ENCODE measurements around the gene TBC1D17. TPM values are rescaled to one million over a fixed set of nuclear protein-coding genes. Genes with fewer than 3 reads are reported as not detected.

Gene TBC1D17
- total and polyA plus RNA-seq, 10 of the 15 experiments (the other 5 are each of a cell fraction or from before 2014, with no cell fraction given) = 0.42 to 20.4 (median 11.2) TPM

DNA sequence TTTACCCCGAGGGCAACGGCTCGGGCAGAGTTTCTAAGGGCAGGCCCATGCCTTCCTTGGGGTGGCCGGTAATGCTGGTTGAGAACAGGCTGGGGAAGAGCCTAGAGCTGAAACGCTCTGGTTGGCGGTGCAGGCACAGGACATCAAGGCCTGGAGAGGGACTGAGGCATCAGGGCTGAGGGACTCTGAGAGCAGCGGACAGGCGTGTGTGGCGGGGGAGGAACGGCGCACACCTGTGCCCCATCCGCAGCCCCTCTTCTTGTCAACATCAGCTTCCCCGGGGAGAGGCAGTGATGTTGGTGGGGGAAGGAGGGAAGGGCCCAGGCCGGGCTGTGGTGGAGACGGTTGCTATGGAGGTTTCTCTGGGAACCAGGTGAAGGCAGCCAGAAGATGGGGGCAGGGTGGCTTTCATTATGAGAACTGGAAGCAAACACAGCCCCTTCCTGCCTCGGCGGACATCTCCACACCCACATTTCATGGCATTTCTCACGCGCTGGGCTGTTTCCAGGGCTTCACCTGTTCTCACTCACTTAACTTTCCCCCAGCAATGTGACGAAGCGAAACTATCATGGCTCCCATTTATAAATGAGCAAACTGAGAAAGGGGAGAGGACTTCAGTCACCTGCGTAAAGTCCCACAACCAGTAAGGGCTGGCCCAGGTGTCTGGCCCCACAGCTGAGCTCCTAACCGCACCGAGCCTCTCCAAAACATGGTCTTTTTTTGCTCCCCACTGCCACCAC, 43.3 kb downstream of the TBC1D17 start (continued):
- TF ChIP-seq, protein P1, sequence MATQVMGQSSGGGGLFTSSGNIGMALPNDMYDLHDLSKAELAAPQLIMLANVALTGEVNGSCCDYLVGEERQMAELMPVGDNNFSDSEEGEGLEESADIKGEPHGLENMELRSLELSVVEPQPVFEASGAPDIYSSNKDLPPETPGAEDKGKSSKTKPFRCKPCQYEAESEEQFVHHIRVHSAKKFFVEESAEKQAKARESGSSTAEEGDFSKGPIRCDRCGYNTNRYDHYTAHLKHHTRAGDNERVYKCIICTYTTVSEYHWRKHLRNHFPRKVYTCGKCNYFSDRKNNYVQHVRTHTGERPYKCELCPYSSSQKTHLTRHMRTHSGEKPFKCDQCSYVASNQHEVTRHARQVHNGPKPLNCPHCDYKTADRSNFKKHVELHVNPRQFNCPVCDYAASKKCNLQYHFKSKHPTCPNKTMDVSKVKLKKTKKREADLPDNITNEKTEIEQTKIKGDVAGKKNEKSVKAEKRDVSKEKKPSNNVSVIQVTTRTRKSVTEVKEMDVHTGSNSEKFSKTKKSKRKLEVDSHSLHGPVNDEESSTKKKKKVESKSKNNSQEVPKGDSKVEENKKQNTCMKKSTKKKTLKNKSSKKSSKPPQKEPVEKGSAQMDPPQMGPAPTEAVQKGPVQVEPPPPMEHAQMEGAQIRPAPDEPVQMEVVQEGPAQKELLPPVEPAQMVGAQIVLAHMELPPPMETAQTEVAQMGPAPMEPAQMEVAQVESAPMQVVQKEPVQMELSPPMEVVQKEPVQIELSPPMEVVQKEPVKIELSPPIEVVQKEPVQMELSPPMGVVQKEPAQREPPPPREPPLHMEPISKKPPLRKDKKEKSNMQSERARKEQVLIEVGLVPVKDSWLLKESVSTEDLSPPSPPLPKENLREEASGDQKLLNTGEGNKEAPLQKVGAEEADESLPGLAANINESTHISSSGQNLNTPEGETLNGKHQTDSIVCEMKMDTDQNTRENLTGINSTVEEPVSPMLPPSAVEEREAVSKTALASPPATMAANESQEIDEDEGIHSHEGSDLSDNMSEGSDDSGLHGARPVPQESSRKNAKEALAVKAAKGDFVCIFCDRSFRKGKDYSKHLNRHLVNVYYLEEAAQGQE (IDR thresholded peaks at IDR 0.05; ENCODE audit: low read depth, low read length) = no peak
- TF ChIP-seq, protein P2, sequence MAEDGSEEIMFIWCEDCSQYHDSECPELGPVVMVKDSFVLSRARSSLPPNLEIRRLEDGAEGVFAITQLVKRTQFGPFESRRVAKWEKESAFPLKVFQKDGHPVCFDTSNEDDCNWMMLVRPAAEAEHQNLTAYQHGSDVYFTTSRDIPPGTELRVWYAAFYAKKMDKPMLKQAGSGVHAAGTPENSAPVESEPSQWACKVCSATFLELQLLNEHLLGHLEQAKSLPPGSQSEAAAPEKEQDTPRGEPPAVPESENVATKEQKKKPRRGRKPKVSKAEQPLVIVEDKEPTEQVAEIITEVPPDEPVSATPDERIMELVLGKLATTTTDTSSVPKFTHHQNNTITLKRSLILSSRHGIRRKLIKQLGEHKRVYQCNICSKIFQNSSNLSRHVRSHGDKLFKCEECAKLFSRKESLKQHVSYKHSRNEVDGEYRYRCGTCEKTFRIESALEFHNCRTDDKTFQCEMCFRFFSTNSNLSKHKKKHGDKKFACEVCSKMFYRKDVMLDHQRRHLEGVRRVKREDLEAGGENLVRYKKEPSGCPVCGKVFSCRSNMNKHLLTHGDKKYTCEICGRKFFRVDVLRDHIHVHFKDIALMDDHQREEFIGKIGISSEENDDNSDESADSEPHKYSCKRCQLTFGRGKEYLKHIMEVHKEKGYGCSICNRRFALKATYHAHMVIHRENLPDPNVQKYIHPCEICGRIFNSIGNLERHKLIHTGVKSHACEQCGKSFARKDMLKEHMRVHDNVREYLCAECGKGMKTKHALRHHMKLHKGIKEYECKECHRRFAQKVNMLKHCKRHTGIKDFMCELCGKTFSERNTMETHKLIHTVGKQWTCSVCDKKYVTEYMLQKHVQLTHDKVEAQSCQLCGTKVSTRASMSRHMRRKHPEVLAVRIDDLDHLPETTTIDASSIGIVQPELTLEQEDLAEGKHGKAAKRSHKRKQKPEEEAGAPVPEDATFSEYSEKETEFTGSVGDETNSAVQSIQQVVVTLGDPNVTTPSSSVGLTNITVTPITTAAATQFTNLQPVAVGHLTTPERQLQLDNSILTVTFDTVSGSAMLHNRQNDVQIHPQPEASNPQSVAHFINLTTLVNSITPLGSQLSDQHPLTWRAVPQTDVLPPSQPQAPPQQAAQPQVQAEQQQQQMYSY (CRISPR knock-in tag; IDR thresholded peaks at IDR 0.05) = no peak
- TF ChIP-seq BMI1 (IDR thresholded peaks at IDR 0.05; ENCODE audit: borderline replicate concordance) = 0 out of 2 replicates have a peak, but pooled peaks have one; percentile 21
- no peak for TF ChIP-seq RAD21 (IDR thresholded peaks at IDR 0.05; ENCODE audit: insufficient read depth, low read depth, low read length)
- TF ChIP-seq, protein P3, sequence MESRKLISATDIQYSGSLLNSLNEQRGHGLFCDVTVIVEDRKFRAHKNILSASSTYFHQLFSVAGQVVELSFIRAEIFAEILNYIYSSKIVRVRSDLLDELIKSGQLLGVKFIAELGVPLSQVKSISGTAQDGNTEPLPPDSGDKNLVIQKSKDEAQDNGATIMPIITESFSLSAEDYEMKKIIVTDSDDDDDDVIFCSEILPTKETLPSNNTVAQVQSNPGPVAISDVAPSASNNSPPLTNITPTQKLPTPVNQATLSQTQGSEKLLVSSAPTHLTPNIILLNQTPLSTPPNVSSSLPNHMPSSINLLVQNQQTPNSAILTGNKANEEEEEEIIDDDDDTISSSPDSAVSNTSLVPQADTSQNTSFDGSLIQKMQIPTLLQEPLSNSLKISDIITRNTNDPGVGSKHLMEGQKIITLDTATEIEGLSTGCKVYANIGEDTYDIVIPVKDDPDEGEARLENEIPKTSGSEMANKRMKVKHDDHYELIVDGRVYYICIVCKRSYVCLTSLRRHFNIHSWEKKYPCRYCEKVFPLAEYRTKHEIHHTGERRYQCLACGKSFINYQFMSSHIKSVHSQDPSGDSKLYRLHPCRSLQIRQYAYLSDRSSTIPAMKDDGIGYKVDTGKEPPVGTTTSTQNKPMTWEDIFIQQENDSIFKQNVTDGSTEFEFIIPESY (IDR thresholded peaks at IDR 0.05) = peak; percentile 68; the same call in 1 of the 2 replicates
- TF ChIP-seq RBBP5 (conservative IDR thresholded peaks at IDR 0.05) = no peak
- TF ChIP-seq CBX5 (IDR thresholded peaks at IDR 0.05; ENCODE audit: low read depth) = no peak
- no peak for TF ChIP-seq ZNF384 (IDR thresholded peaks at IDR 0.05; ENCODE audit: borderline replicate concordance, low read depth, low read length)
- no peak for TF ChIP-seq SP1 (IDR thresholded peaks at IDR 0.05; ENCODE audit: low read depth, low read length)
- no peak for TF ChIP-seq CREB1 (IDR thresholded peaks at IDR 0.05; ENCODE audit: low read depth)
- TF ChIP-seq SMAD1 (IDR thresholded peaks at IDR 0.05; ENCODE audit: low read depth, partially characterized antibody) = no peak
- no peak for TF ChIP-seq ATF7 (IDR thresholded peaks at IDR 0.05; ENCODE audit: low read depth)
- peak; percentile 15 for TF ChIP-seq IKZF1 (conservative IDR thresholded peaks at IDR 0.05)
- TF ChIP-seq BHLHE40 (IDR thresholded peaks at IDR 0.05; ENCODE audit: borderline replicate concordance in 1 of 2, low read depth in 2 of 2, low read length in 1 of 2) = peak; percentile 27 to 43; a peak in 2 of 4 replicates
- no peak for TF ChIP-seq TCF7 (IDR thresholded peaks at IDR 0.05; ENCODE audit: borderline replicate concordance)
- TF ChIP-seq, protein P4, sequence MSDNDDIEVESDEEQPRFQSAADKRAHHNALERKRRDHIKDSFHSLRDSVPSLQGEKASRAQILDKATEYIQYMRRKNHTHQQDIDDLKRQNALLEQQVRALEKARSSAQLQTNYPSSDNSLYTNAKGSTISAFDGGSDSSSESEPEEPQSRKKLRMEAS (IDR thresholded peaks at IDR 0.05; ENCODE audit: low read depth, low read length) = no peak
- TF ChIP-seq, protein P5, sequence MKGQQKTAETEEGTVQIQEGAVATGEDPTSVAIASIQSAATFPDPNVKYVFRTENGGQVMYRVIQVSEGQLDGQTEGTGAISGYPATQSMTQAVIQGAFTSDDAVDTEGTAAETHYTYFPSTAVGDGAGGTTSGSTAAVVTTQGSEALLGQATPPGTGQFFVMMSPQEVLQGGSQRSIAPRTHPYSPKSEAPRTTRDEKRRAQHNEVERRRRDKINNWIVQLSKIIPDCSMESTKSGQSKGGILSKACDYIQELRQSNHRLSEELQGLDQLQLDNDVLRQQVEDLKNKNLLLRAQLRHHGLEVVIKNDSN (IDR thresholded peaks at IDR 0.05; ENCODE audit: borderline replicate concordance, extremely low read length, insufficient read depth, low read depth, low read length) = no peak
- peak; percentile 53; the same call in 1 of the 2 replicates for TF ChIP-seq TCF12 (IDR thresholded peaks at IDR 0.05; ENCODE audit: low read depth, low read length)
